Hematopoietic multipotent progenitor cell treated with erythropoietin and hydrocortisone succinate and interleukin-3 and kit ligand, for 6 days (in vitro differentiated cells): ENCODE measurements around the gene ARAP1.

Experiments
- DNase-seq: peaks from one replicate; pipeline ENCODE4 v3.0.0-alpha.2; 2015

The ARAP1 gene

GRCh38 chr11:72702096-72702495 is 50.1 kb downstream of the ARAP1 start:
- DNase-seq = no peak

- DNase-seq = no peak
These were observed 50.7 kb downstream of the ARAP1 start for GRCh38 chr11:72701466-72701865.

GRCh38 chr11:72700146-72700545 is 52.1 kb downstream of the ARAP1 start:
- DNase-seq = no peak

- no peak for DNase-seq
These were observed 54.4 kb downstream of the ARAP1 start for GRCh38 chr11:72697814-72698213.

GRCh38 chr11:72696866-72697700 is 55.1 kb downstream of the ARAP1 start:
- DNase-seq = peak; percentile 28

GRCh38 chr11:72695354-72695753 is 56.9 kb downstream of the ARAP1 start:
- DNase-seq = no peak

- no peak for DNase-seq
These were observed 58.8 kb downstream of the ARAP1 start for GRCh38 chr11:72693271-72693968.

GRCh38 chr11:72692498-72693237 is 59.5 kb downstream of the ARAP1 start:
- no peak for DNase-seq

GRCh38 chr11:72690166-72690565 is 62.0 kb downstream of the ARAP1 start:
- no peak for DNase-seq

- no peak for DNase-seq
These were observed 63.3 kb downstream of the ARAP1 start for GRCh38 chr11:72688929-72689328.

- no peak for DNase-seq
These were observed 63.7 kb downstream of the ARAP1 start for GRCh38 chr11:72688486-72688885.

- no peak for DNase-seq
These were observed 64.9 kb downstream of the ARAP1 start for GRCh38 chr11:72687326-72687725.

GRCh38 chr11:72686639-72687220 is 65.5 kb downstream of the ARAP1 start:
- DNase-seq = no peak

GRCh38 chr11:72685560-72686480 is 66.4 kb downstream of the ARAP1 start:
- DNase-seq = peak; percentile 32

- DNase-seq = peak; percentile 76
These were observed 67.8 kb downstream of the ARAP1 start for GRCh38 chr11:72684236-72684912.

- DNase-seq = peak; percentile 65
These were observed 68.4 kb downstream of the ARAP1 start for GRCh38 chr11:72683782-72684200.

GRCh38 chr11:72682858-72683243 is 69.4 kb downstream of the ARAP1 start:
- DNase-seq = no peak

GRCh38 chr11:72682238-72682857 is 69.9 kb downstream of the ARAP1 start:
- DNase-seq = no peak

GRCh38 chr11:72681226-72682153 is 70.7 kb downstream of the ARAP1 start:
- DNase-seq = no peak
